ENCODE measurements around the gene RAI1. TPM values are rescaled to one million over a fixed set of nuclear protein-coding genes. Genes with fewer than 3 reads are reported as not detected.

The RAI1 gene
- polyA plus RNA-seq, 2 of the 4 experiments (the other 2 are of a cell fraction): 3.5 to 23.8 TPM

- ATAC-seq (peak in 1 of 2 experiments; percentile 6; a peak in 1 of 6 replicates), DNase-seq (ENCODE audit: low read depth in 1 of 2, low spot score in 1 of 2) (no peak), FAIRE-seq (peak; percentile 72)
- Histone ChIP-seq H3K27ac (peak overlapping the region in 1 of 2 experiments; percentile 48; a peak in 3 of 6 replicates), H3K4me2 (peak overlapping the region; percentile 36; the same call in 2 of the 3 replicates), H3K4me3 (no peak overlapping the region), H3K4me1 (peaks cover 39% of the 10 kb centered on the region), H3K9me3 (no peaks in the 10 kb centered on the region)
- ChIA-PET POLR2A (no interaction called here), CTCF (interaction anchor here (0.9 to 5.8 kb wide), 8 partner anchors 11 to 109 kb away, joined by 3 to 33 read pairs (median 4); no protein-coding TSS in a partner anchor)
- TF ChIP-seq CHD4 (IDR thresholded peaks at IDR 0.05; ENCODE audit: borderline replicate concordance) (no peak), NR3C1 (IDR thresholded peaks at IDR 0.05) (no peak), EP300 (IDR thresholded peaks at IDR 0.05) (no peak), POLR2AphosphoS2 (conservative IDR thresholded peaks at IDR 0.05; ENCODE audit: low read length) (no peak), RNF2 (IDR thresholded peaks at IDR 0.05; ENCODE audit: borderline replicate concordance, low read depth) (no peak), CBX8 (IDR thresholded peaks at IDR 0.05) (no peak), HOXA7 (CRISPR knock-in tag; IDR thresholded peaks at IDR 0.05) (no peak), MYC (IDR thresholded peaks at IDR 0.05; ENCODE audit: borderline replicate concordance, low read length) (no peak), E2F6 (IDR thresholded peaks at IDR 0.05; ENCODE audit: borderline replicate concordance, low read depth) (no peak), ZSCAN20 (CRISPR knock-in tag; IDR thresholded peaks at IDR 0.05) (no peak), KDM1A (IDR thresholded peaks at IDR 0.05; ENCODE audit: low read depth) (no peak), SMC3 (IDR thresholded peaks at IDR 0.05) (no peak), GATA3 (IDR thresholded peaks at IDR 0.05; ENCODE audit: borderline replicate concordance) (no peak), RAD21 (conservative IDR thresholded peaks at IDR 0.05 in 1 of 2, IDR thresholded peaks at IDR 0.05 in 1 of 2) (no peak), FOSL2 (IDR thresholded peaks at IDR 0.05) (no peak), FOSL2 (CRISPR knock-in tag; IDR thresholded peaks at IDR 0.05) (no peak), KDM5A (IDR thresholded peaks at IDR 0.05) (no peak)
- TF ChIP-seq, protein P1, sequence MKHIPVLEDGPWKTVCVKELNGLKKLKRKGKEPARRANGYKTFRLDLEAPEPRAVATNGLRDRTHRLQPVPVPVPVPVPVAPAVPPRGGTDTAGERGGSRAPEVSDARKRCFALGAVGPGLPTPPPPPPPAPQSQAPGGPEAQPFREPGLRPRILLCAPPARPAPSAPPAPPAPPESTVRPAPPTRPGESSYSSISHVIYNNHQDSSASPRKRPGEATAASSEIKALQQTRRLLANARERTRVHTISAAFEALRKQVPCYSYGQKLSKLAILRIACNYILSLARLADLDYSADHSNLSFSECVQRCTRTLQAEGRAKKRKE (CRISPR knock-in tag; IDR thresholded peaks at IDR 0.05; ENCODE audit: low read depth): no peak
- TF ChIP-seq, protein P2, sequence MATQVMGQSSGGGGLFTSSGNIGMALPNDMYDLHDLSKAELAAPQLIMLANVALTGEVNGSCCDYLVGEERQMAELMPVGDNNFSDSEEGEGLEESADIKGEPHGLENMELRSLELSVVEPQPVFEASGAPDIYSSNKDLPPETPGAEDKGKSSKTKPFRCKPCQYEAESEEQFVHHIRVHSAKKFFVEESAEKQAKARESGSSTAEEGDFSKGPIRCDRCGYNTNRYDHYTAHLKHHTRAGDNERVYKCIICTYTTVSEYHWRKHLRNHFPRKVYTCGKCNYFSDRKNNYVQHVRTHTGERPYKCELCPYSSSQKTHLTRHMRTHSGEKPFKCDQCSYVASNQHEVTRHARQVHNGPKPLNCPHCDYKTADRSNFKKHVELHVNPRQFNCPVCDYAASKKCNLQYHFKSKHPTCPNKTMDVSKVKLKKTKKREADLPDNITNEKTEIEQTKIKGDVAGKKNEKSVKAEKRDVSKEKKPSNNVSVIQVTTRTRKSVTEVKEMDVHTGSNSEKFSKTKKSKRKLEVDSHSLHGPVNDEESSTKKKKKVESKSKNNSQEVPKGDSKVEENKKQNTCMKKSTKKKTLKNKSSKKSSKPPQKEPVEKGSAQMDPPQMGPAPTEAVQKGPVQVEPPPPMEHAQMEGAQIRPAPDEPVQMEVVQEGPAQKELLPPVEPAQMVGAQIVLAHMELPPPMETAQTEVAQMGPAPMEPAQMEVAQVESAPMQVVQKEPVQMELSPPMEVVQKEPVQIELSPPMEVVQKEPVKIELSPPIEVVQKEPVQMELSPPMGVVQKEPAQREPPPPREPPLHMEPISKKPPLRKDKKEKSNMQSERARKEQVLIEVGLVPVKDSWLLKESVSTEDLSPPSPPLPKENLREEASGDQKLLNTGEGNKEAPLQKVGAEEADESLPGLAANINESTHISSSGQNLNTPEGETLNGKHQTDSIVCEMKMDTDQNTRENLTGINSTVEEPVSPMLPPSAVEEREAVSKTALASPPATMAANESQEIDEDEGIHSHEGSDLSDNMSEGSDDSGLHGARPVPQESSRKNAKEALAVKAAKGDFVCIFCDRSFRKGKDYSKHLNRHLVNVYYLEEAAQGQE (IDR thresholded peaks at IDR 0.05): no peak
- TF ChIP-seq, protein P3, sequence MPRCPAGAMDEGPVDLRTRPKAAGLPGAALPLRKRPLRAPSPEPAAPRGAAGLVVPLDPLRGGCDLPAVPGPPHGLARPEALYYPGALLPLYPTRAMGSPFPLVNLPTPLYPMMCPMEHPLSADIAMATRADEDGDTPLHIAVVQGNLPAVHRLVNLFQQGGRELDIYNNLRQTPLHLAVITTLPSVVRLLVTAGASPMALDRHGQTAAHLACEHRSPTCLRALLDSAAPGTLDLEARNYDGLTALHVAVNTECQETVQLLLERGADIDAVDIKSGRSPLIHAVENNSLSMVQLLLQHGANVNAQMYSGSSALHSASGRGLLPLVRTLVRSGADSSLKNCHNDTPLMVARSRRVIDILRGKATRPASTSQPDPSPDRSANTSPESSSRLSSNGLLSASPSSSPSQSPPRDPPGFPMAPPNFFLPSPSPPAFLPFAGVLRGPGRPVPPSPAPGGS (IDR thresholded peaks at IDR 0.05): no peak
- 83% methylated on average over 6 of the region's 6 CpGs for WGBS (ENCODE audit: missing lambda C conversion rate)
Measured at GRCh38 chr17:17789410-17789809, 108.2 kb downstream of the RAI1 start.

Data from A549 (cell line).